Measurements from ENCODE around the gene C3.

C3 gene

GRCh38 chr19:6714749-6715555 lies 5.5 kb downstream of the C3 start:
- no peak overlapping the region for H3K4me3 ChIP-seq (ENCODE audit: low read length)
- no peak for DNase-seq (ENCODE audit: low read depth)
- TF ChIP-seq, protein P1, sequence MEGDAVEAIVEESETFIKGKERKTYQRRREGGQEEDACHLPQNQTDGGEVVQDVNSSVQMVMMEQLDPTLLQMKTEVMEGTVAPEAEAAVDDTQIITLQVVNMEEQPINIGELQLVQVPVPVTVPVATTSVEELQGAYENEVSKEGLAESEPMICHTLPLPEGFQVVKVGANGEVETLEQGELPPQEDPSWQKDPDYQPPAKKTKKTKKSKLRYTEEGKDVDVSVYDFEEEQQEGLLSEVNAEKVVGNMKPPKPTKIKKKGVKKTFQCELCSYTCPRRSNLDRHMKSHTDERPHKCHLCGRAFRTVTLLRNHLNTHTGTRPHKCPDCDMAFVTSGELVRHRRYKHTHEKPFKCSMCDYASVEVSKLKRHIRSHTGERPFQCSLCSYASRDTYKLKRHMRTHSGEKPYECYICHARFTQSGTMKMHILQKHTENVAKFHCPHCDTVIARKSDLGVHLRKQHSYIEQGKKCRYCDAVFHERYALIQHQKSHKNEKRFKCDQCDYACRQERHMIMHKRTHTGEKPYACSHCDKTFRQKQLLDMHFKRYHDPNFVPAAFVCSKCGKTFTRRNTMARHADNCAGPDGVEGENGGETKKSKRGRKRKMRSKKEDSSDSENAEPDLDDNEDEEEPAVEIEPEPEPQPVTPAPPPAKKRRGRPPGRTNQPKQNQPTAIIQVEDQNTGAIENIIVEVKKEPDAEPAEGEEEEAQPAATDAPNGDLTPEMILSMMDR (conservative IDR thresholded peaks at IDR 0.05; ENCODE audit: low read length): no peak

DNA sequence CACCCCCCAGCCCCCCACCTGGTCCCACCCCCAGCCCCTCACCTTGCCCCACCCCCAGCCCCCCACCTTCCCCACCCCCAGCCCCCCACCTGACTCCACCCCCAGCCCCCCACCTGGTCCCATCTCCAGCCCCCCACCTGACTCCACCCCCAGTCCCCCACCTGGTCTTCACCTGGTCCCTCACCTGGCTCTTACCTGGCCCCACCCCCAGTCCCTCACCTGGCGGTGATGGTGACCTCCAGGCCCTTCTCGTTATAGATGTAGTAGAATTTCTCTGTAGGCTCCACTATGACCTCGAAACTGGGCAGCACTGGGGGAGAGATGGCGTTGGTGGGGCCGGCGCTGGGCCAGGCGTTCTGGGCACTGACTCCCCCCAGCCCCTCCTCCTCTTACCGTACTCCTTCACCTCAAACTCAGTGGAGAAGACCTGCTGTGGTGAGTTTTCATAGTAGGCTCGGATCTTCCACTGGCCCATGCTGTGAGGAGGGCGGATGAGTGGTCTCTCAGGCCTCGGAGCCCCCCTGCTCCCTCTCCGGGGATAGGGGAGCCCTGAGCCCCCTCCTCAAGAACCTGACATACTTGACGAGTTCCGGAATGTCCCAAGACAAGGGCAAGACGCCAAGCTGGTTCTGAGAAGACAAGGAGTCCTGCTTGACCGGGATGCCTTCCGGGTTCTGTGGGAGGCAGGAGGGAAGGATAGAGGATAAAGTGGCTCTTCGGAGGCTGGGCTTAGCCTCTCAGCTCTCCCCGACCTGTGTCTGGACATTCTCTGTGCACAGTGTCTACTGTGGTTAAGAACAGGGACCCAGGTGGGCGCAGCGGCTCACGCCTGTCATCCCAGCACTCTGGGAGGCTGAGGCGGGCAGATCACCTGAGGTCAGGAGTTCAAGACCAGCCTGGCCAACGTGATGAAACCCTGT lies 6.4 kb downstream of the C3 start:
- no peak for DNase-seq (ENCODE audit: low read depth)

DNA sequence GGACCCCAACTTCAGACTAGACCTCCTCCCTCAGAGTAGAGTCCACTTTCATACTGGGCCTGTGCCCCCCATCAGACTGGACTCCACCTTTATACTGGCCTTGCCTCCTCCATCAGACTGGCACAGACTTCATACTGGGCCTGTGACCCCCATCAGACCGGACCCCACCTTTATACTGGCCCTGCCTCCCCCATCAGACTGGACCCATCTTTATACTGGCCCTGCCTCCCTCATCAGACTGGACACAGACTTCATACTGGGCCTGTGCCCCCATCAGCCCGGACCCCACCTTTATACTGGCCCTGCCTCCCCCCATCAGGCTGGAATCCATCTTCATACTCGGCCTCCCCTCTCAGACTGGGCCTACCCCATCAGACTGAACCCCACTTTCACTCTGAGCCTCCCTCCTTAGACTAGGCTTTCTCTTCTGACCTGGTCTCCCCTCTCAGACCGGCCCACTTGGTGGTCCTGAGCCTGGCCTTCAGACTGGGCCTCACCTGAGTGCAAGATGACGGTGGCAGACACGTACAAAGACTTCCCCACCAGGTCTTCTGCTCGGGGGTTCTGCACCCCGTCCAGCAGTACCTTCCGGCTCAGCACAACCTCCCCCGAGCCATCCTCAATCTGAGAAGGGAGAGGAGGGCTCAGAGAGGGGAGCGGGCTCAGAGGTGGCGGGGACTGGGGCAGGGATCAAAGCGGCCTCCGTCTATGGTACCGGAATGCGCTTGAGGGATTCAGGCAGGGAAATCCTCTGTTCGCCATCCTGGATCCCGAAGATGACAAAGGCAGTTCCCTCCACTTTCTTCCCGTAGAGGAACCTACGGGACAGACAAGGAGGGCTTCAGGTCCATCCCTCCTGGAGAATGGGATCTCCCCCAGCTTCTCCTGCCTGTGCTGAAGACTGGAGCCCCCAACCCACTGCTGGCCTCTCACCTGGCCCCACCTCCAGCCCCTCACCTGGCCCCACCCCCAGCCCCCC lies 7.5 kb downstream of the C3 start:
- DNase-seq (ENCODE audit: low read depth): no peak
- H3K4me3 ChIP-seq (ENCODE audit: low read length): no peak overlapping the region
- TF ChIP-seq, protein P1 (conservative IDR thresholded peaks at IDR 0.05; ENCODE audit: low read length): no peak

More for the DNA sequence above, 6.4 kb downstream of the C3 start:
- no peak overlapping the region for H3K4me3 ChIP-seq (ENCODE audit: low read length)
- TF ChIP-seq, protein P1 (conservative IDR thresholded peaks at IDR 0.05; ENCODE audit: low read length): no peak

DNA sequence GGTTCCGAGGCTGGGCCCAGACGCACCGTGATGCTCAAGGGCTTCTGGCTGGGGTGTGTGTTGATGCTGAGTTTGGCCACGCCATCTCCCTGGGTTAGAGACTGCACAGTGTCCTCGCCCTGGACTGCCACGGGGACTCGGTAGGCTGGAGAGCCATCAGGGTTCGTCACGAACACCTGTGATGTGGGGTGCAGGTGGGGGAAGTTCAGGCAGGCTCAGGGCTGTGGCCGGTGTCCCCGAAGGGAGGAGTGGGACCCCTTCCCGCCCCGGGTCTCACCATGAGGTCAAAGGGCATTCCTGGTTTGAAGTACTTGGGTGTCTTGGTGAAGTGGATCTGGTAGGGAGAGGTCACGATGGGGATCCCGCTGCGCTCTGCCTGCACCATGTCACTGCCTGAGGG lies 8.2 kb downstream of the C3 start:
- DNase-seq (ENCODE audit: low read depth): no peak
- H3K4me3 ChIP-seq (ENCODE audit: low read length): no peak overlapping the region
- TF ChIP-seq, protein P1 (conservative IDR thresholded peaks at IDR 0.05; ENCODE audit: low read length): no peak

- no peak overlapping the region for H3K4me3 ChIP-seq (ENCODE audit: low read length)
- TF ChIP-seq, protein P1 (conservative IDR thresholded peaks at IDR 0.05; ENCODE audit: low read length): no peak
- DNase-seq (ENCODE audit: low read depth): no peak
Observed at GRCh38 chr19:6711605-6712004, 8.8 kb downstream of the C3 start.

DNA sequence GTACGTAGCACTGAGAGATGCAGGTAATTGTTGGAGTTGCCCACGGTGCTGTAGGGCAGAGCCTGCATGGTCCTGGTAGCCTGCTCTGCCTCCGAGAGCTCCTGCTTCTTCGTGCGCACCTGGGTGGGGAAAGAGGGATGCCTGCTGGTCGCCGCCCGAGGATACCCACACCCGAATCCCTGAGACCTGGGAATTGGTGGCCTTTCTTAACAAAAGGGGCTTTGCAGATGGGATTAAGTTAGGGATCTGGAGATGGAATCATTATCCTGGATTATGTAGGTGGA lies 9.4 kb downstream of the C3 start:
- DNase-seq (ENCODE audit: low read depth): no peak
- no peak overlapping the region for H3K4me3 ChIP-seq (ENCODE audit: low read length)
- TF ChIP-seq, protein P1 (conservative IDR thresholded peaks at IDR 0.05; ENCODE audit: low read length): no peak
